GM12878 (cell line): ENCODE measurements around the gene PRKG1.

ENCODE experiments used
- BCL11A ChIP-seq: IDR thresholded peaks from 2 replicates; pipeline ENCODE4 v1.6.1; 2011; ENCODE audit warnings: low read depth, low read length
- BRCA1 ChIP-seq: IDR thresholded peaks from 2 replicates; pipeline ENCODE4 v1.6.1; 2011; ENCODE audit warnings: low read depth, low read length, improper control_type of control experiment
- HCFC1 ChIP-seq: fragments of 150-350 bp; IDR thresholded peaks from 2 replicates; pipeline ENCODE4 v1.6.1; 2014; ENCODE audit warnings: low read length
- POLR2AphosphoS5 ChIP-seq: IDR thresholded peaks from 2 replicates; pipeline ENCODE4 v1.6.1; 2011; ENCODE audit warnings: mild to moderate bottlenecking, low read length, inconsistent platforms
- TAF1 ChIP-seq: IDR thresholded peaks from 2 replicates; pipeline ENCODE4 v1.6.1; 2011; ENCODE audit warnings: mild to moderate bottlenecking, low read depth, low read length, borderline replicate concordance
- TF ChIP-seq, protein P1 (sequence below), 3 experiments: IDR thresholded peaks in 2 of 3; conservative IDR thresholded peaks in 1 of 3; 2 replicates each; pipeline ENCODE4 v1.5.1; 2011; ENCODE audit warnings: low read depth in 3 of 3, low read length in 3 of 3, mild to moderate bottlenecking in 3 of 3, control low read depth in 2 of 3, moderate library complexity in 2 of 3, inconsistent platforms in 1 of 3, mixed read lengths in 1 of 3; ENCODE audit not compliant: control insufficient read depth in 2 of 3, insufficient read depth in 1 of 3; ENCODE audit errors: extremely low read depth in 1 of 3

DNA sequence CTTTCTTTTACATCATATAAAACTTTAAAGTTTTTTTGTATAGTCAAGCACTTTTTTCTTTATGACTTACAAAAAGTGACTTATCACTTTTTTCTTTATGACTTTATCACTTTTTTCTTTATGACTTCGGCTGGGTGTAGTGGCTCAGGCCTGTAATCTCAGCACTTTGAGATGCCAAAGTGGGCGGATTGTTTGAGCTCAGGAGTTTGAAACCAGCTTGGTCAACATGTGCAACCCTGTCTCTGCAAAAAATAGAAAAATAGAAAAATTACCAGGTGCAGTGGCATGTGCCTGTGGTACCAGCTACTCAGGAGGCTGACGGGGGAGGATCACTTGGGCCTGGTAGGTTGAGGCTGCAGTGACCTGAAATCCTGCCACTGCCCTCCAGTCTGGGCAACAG lies 733.9 kb downstream of the PRKG1 start:
- TF ChIP-seq, protein P1, sequence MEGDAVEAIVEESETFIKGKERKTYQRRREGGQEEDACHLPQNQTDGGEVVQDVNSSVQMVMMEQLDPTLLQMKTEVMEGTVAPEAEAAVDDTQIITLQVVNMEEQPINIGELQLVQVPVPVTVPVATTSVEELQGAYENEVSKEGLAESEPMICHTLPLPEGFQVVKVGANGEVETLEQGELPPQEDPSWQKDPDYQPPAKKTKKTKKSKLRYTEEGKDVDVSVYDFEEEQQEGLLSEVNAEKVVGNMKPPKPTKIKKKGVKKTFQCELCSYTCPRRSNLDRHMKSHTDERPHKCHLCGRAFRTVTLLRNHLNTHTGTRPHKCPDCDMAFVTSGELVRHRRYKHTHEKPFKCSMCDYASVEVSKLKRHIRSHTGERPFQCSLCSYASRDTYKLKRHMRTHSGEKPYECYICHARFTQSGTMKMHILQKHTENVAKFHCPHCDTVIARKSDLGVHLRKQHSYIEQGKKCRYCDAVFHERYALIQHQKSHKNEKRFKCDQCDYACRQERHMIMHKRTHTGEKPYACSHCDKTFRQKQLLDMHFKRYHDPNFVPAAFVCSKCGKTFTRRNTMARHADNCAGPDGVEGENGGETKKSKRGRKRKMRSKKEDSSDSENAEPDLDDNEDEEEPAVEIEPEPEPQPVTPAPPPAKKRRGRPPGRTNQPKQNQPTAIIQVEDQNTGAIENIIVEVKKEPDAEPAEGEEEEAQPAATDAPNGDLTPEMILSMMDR (IDR thresholded peaks at IDR 0.05 in 2 of 3, conservative IDR thresholded peaks at IDR 0.05 in 1 of 3; ENCODE audit: control insufficient read depth in 2 of 3, extremely low read depth in 1 of 3, insufficient read depth in 1 of 3, low read depth in 3 of 3, low read length in 3 of 3): no peak
- no peak for TF ChIP-seq BCL11A
- no peak for TF ChIP-seq POLR2AphosphoS5
- TF ChIP-seq HCFC1: no peak
- TF ChIP-seq TAF1: no peak
- no peak for TF ChIP-seq BRCA1
